H1 (cell line): ENCODE measurements around the gene HDAC6. TPM values are rescaled to one million over a fixed set of nuclear protein-coding genes. Genes with fewer than 3 reads are reported as not detected.

Experiments
- CTCF ChIA-PET: fragments of 300-600 bp; sonication (Branson Sonifier 250); formaldehyde crosslinking; loops from one replicate; lab custom pipeline; 2021; ENCODE audit not compliant: partially characterized antibody; lab: Charles Lee
- POLR2A ChIA-PET: fragments of 300-600 bp; sonication (Branson Sonifier 250); formaldehyde crosslinking; loops from one replicate; lab custom pipeline; 2021; ENCODE audit warnings: inconsistent platforms; ENCODE audit not compliant: partially characterized antibody; lab: Charles Lee
- DNase-seq, 2 experiments: peaks; one replicate each; pipeline versions ENCODE4 v3.0.0 to v3.0.0-alpha.2; 2010 to 2022; ENCODE audit warnings: low spot score in 2 of 2, low read depth in 1 of 2, mixed read lengths in 1 of 2
- FAIRE-seq: peaks from 2 replicates; lab custom pipeline; 2011; peaks lifted over from hg19 to GRCh38; lab: Jason Lieb, UNC
- H2AFZ ChIP-seq: 2 replicates; pipeline ENCODE4 v1.8.1; 2012; ENCODE audit warnings: low read length, inconsistent platforms
- H2AK5ac ChIP-seq: 2 replicates; pipeline ENCODE4 v1.6.1; 2013; ENCODE audit warnings: low read depth, low read length
- H2BK120ac ChIP-seq: replicated peaks from 2 replicates; pipeline ENCODE3; 2013; ENCODE audit warnings: low read depth, low read length, inconsistent platforms
- H2BK12ac ChIP-seq: 2 replicates; pipeline ENCODE4 v1.6.1; 2013; ENCODE audit warnings: low read depth, low read length
- H2BK15ac ChIP-seq: 2 replicates; pipeline ENCODE4 v1.6.1; 2013; ENCODE audit warnings: low read length
- H2BK20ac ChIP-seq: 2 replicates; pipeline ENCODE4 v1.6.1; 2013; ENCODE audit warnings: low read length
- H2BK5ac ChIP-seq: 2 replicates; pipeline ENCODE4 v1.6.1; 2013; ENCODE audit warnings: low read depth, low read length
- H3K14ac ChIP-seq: 2 replicates; pipeline ENCODE4 v1.6.1; 2013; ENCODE audit warnings: inconsistent platforms; ENCODE audit not compliant: insufficient read length
- H3K18ac ChIP-seq: 2 replicates; pipeline ENCODE4 v1.6.1; 2013; ENCODE audit warnings: low read length; ENCODE audit errors: extremely low read depth
- H3K23ac ChIP-seq: 2 replicates; pipeline ENCODE4 v1.6.1; 2013; ENCODE audit warnings: inconsistent platforms; ENCODE audit not compliant: insufficient read length
- H3K23me2 ChIP-seq: 2 replicates; pipeline ENCODE4 v1.6.1; 2013; ENCODE audit warnings: low read depth, low read length
- H3K27ac ChIP-seq: 2 replicates; pipeline ENCODE4 v1.6.1; 2011; ENCODE audit warnings: low read depth, low read length, inconsistent platforms
- H3K27me3 ChIP-seq, 4 experiments: replicated peaks in 1 of 4; 1 replicate in 1 of 4; 2 replicates in 3 of 4; pipeline versions ENCODE4 v1.6.1 to v1.8.1; 2011 to 2013; ENCODE audit warnings: low read length in 3 of 4, mild to moderate bottlenecking in 3 of 4, inconsistent platforms in 2 of 4, mixed read lengths in 2 of 4, moderate library complexity in 1 of 4; ENCODE audit not compliant: control insufficient read depth in 3 of 4, insufficient read depth in 3 of 4; ENCODE audit errors: extremely low read depth in 1 of 4
- H3K36me3 ChIP-seq, 4 experiments: 2 replicates each; pipeline versions ENCODE4 v1.6.1 to v1.8.1; 2011 to 2013; ENCODE audit warnings: mild to moderate bottlenecking in 4 of 4, low read length in 3 of 4, moderate library complexity in 2 of 4, control low read depth in 1 of 4, inconsistent platforms in 1 of 4; ENCODE audit not compliant: insufficient read depth in 4 of 4, control insufficient read depth in 2 of 4
- H3K4ac ChIP-seq: replicated peaks from 2 replicates; pipeline ENCODE3; 2013; ENCODE audit warnings: low read length, low read depth, mixed read lengths, inconsistent platforms; ENCODE audit not compliant: insufficient read length
- H3K4me1 ChIP-seq, 4 experiments: replicated peaks in 1 of 4; 1 replicate in 1 of 4; 2 replicates in 3 of 4; pipeline versions ENCODE4 v1.6.1 to v1.8.1; 2011 to 2013; ENCODE audit warnings: low read length in 3 of 4, inconsistent platforms in 2 of 4, mixed read lengths in 1 of 4; ENCODE audit not compliant: insufficient read depth in 4 of 4, control insufficient read depth in 3 of 4
- H3K4me2 ChIP-seq, 2 experiments: 2 replicates each; pipeline versions ENCODE4 v1.6.1 to v1.8.1; 2011 to 2013; ENCODE audit warnings: low read depth in 2 of 2, low read length in 2 of 2, control low read depth in 1 of 2, inconsistent platforms in 1 of 2, mild to moderate bottlenecking in 1 of 2; ENCODE audit not compliant: insufficient read depth in 1 of 2
- H3K4me3 ChIP-seq, 4 experiments: fragments of 200-600, 300-600 bp in 1 of 4; sonication (generic), shearing (Covaris generic), sonication (Bioruptor Twin) in 1 of 4; 2 replicates each; pipeline versions ENCODE4 v1.5.1 to v1.8.1; 2011 to 2016; ENCODE audit warnings: low read length in 4 of 4, low read depth in 3 of 4, control low read depth in 2 of 4, inconsistent platforms in 2 of 4, mild to moderate bottlenecking in 2 of 4, mixed read lengths in 1 of 4, moderate library complexity in 1 of 4; ENCODE audit not compliant: insufficient read depth in 2 of 4; ENCODE audit errors: extremely low read depth in 1 of 4
- H3K56ac ChIP-seq: replicated peaks from 2 replicates; pipeline ENCODE3; 2013; ENCODE audit warnings: low read depth, mild to moderate bottlenecking, mixed read lengths, low read length, inconsistent platforms; ENCODE audit not compliant: insufficient read length
- H3K79me1 ChIP-seq: 2 replicates; pipeline ENCODE4 v1.6.1; 2013; ENCODE audit warnings: low read depth, low read length, control low read depth
- H3K79me2 ChIP-seq, 2 experiments: 2 replicates each; pipeline versions ENCODE4 v1.6.1 to v1.8.1; 2012 to 2013; ENCODE audit warnings: low read length in 2 of 2, mild to moderate bottlenecking in 2 of 2, inconsistent platforms in 1 of 2; ENCODE audit not compliant: insufficient read depth in 2 of 2, control insufficient read depth in 1 of 2
- H3K9ac ChIP-seq, 4 experiments: replicated peaks in 1 of 4; 1 replicate in 1 of 4; 2 replicates in 3 of 4; pipeline versions ENCODE4 v1.6.1 to v1.8.1; 2011 to 2013; ENCODE audit warnings: low read depth in 3 of 4, low read length in 3 of 4, control low read depth in 2 of 4, mild to moderate bottlenecking in 2 of 4, moderate library complexity in 2 of 4, inconsistent platforms in 1 of 4; ENCODE audit errors: extremely low read depth in 1 of 4
- H3K9me3 ChIP-seq, 2 experiments: 2 replicates each; pipeline versions ENCODE4 v1.6.1 to v1.8.1; 2012 to 2013; ENCODE audit warnings: mild to moderate bottlenecking in 2 of 2, moderate library complexity in 2 of 2, control low read depth in 1 of 2, inconsistent platforms in 1 of 2, low read depth in 1 of 2, low read length in 1 of 2, mixed read lengths in 1 of 2; ENCODE audit not compliant: insufficient read depth in 2 of 2
- H4K20me1 ChIP-seq, 2 experiments: replicated peaks in 1 of 2; 2 replicates each; pipeline versions ENCODE3 to v1.8.1; 2011 to 2013; ENCODE audit warnings: inconsistent platforms in 2 of 2, low read length in 2 of 2, mild to moderate bottlenecking in 1 of 2; ENCODE audit not compliant: insufficient read depth in 2 of 2, control insufficient read depth in 1 of 2
- H4K5ac ChIP-seq: 2 replicates; pipeline ENCODE4 v1.6.1; 2013; ENCODE audit warnings: low read length, low read depth, mixed read lengths, inconsistent platforms; ENCODE audit not compliant: insufficient read length
- H4K8ac ChIP-seq: 2 replicates; pipeline ENCODE4 v1.8.0; 2013; ENCODE audit warnings: mild to moderate bottlenecking, moderate library complexity, low read length, inconsistent platforms; ENCODE audit not compliant: insufficient read depth; ENCODE audit errors: extremely low read depth
- H4K91ac ChIP-seq: replicated peaks from 2 replicates; pipeline ENCODE3; 2013; ENCODE audit warnings: low read length, mixed read lengths, inconsistent platforms; ENCODE audit not compliant: insufficient read length
- CREB1 ChIP-seq: IDR thresholded peaks from 2 replicates; pipeline ENCODE4 v1.6.1; 2012; ENCODE audit warnings: inconsistent platforms
- NANOG ChIP-seq: IDR thresholded peaks from 2 replicates; pipeline ENCODE4 v1.6.1; 2011; ENCODE audit warnings: low read length, low read depth, mild to moderate bottlenecking, inconsistent platforms; ENCODE audit not compliant: insufficient read depth, poor library complexity, severe bottlenecking
- WGBS, 2 experiments: shearing (Covaris generic) in 1 of 2; methylation state at CpG; one replicate each; pipeline versions ENCODE4 v1.1.6 to v1.1.7; 2013 to 2015; ENCODE audit warnings: low lambda C conversion rate in 2 of 2, mixed read lengths in 2 of 2, inconsistent platforms in 1 of 2, low coverage in 1 of 2, missing lambda C conversion rate in 1 of 2; ENCODE audit not compliant: insufficient replicate concordance in 2 of 2, insufficient coverage in 1 of 2, insufficient read length in 1 of 2; ENCODE audit errors: extremely low coverage in 1 of 2, missing lambda C conversion rate in 1 of 2; 5-methylcytosine and 5-hydroxymethylcytosine counted together
- polyA plus RNA-seq, 7 experiments: library from polyadenylated mRNA; depleted of rRNA in 3 of 7; stranded (reverse) in 5 of 7; unstranded in 2 of 7; fragments of >200 nt in 5 of 7; fragments of 200-250 nt in 2 of 7; gene quantifications; 1 replicate in 5 of 7; 2 replicates in 1 of 7; 4 replicates in 1 of 7; pipeline versions ENCODE4 v1.2.1 to v1.2.3, GENCODE V29; 2011 to 2013; ENCODE audit warnings: missing spikeins in 2 of 7, mixed read lengths in 2 of 7
- total RNA-seq: library from RNA; stranded (reverse); fragmentation: NEBNext Ultra II Directional; extraction: Animal tissue kit (Norgen Biotek cat#: 25700); gene quantifications from 2 replicates; pipeline ENCODE4 v1.2.1, GENCODE V29; 2021

Gene HDAC6
- total and polyA plus RNA-seq, 2 of the 8 experiments (the other 6 are each of a cell fraction or from before 2014, with no cell fraction given), result 34.0 to 51.8 TPM

- Histone ChIP-seq H4K5ac (no peak overlapping the region), H2BK120ac (no peak overlapping the region), H2BK12ac (no peak overlapping the region), H3K18ac (no peak overlapping the region), H3K4ac (no peak overlapping the region), H2BK20ac (no peak overlapping the region), H3K9me3 (no peaks in the 10 kb centered on the region), H3K23ac (no peak overlapping the region), H3K79me1 (no peaks in the 10 kb centered on the region), H4K20me1 (no peaks in the 10 kb centered on the region), H4K91ac (no peak overlapping the region), H3K27ac (no peak overlapping the region), H3K4me3 (no peak overlapping the region), H4K8ac (no peak overlapping the region), H3K79me2 (no peaks in the 10 kb centered on the region), H3K4me1 (no peaks in the 10 kb centered on the region), H3K27me3 (no peaks in the 10 kb centered on the region), H3K4me2 (no peak overlapping the region)
- CTCF ChIA-PET, result interaction anchor here (0.6 to 0.9 kb wide), 2 partner anchors 12 to 71 kb away, joined by 3 to 4 read pairs; no protein-coding TSS in a partner anchor
- no peak for TF ChIP-seq NANOG
- TF ChIP-seq CREB1, result no peak
- TF ChIP-seq, all 59 proteins: peak for 0
- H3K36me3 ChIP-seq, result no peaks in the 10 kb centered on the region
- 78 to 100% methylated on average over 3 to 9 of the region's 17 CpGs for WGBS, 2 experiments
- H2AFZ ChIP-seq, result no peak overlapping the region
- no peak overlapping the region for H2AK5ac ChIP-seq
- H2BK15ac ChIP-seq, result no peak overlapping the region
- no peak overlapping the region for H2BK5ac ChIP-seq
- FAIRE-seq, result no peak
- POLR2A ChIA-PET, result no interaction called here
- H3K56ac ChIP-seq, result no peak overlapping the region
- no peak overlapping the region for H3K14ac ChIP-seq
- no peaks in the 10 kb centered on the region for H3K23me2 ChIP-seq
- no peak for DNase-seq
- H3K9ac ChIP-seq, result no peak overlapping the region
Measured at GRCh38 chrX:48787505-48788443, 14.1 kb upstream of the HDAC6 start.
